NCI-H526 (cell line): ENCODE measurements around the gene SOX6.

Source experiments
- DNase-seq, 2 experiments: peaks; one replicate each; lab custom pipeline; 2025; lab: John Stamatoyannopoulos, UW

The SOX6 gene

GRCh38 chr11:16364254-16364653 lies 7.9 kb upstream of the SOX6 start:
- no peak for DNase-seq

- DNase-seq, result no peak
These were observed 7.4 kb upstream of the SOX6 start for GRCh38 chr11:16363706-16364105.

- no peak for DNase-seq
These were observed 4.9 kb upstream of the SOX6 start for GRCh38 chr11:16361108-16361865.

GRCh38 chr11:16359369-16359768 lies 3.0 kb upstream of the SOX6 start:
- DNase-seq, result no peak

GRCh38 chr11:16358726-16359125 lies 2.4 kb upstream of the SOX6 start:
- no peak for DNase-seq

GRCh38 chr11:16357775-16358174 lies 1.4 kb upstream of the SOX6 start:
- no peak for DNase-seq

GRCh38 chr11:16356761-16357393 lies 531 bp upstream of the SOX6 start:
- no peak for DNase-seq

GRCh38 chr11:16352707-16353106 lies 3.6 kb downstream of the SOX6 start:
- DNase-seq, result no peak

- DNase-seq, result no peak
These were observed 6.2 kb downstream of the SOX6 start for GRCh38 chr11:16350125-16350524.

GRCh38 chr11:16347928-16348685 lies 8.2 kb downstream of the SOX6 start:
- no peak for DNase-seq

GRCh38 chr11:16346975-16347374 lies 9.4 kb downstream of the SOX6 start:
- DNase-seq, result no peak

- DNase-seq, result no peak
These were observed 14.5 kb downstream of the SOX6 start for GRCh38 chr11:16341853-16342252.

GRCh38 chr11:16338393-16338792 lies 18.0 kb downstream of the SOX6 start:
- no peak for DNase-seq

- no peak for DNase-seq
These were observed 18.7 kb downstream of the SOX6 start for GRCh38 chr11:16337421-16338213.

- DNase-seq, result no peak
These were observed 19.6 kb downstream of the SOX6 start for GRCh38 chr11:16336721-16337120.

- DNase-seq, result no peak
These were observed 20.1 kb downstream of the SOX6 start for GRCh38 chr11:16336204-16336603.

- DNase-seq, result peak in 1 of 2 experiments; percentile 36
These were observed 20.9 kb downstream of the SOX6 start for GRCh38 chr11:16335236-16335962.

GRCh38 chr11:16326679-16327297 lies 29.6 kb downstream of the SOX6 start:
- no peak for DNase-seq

GRCh38 chr11:16322190-16322589 lies 34.2 kb downstream of the SOX6 start:
- no peak for DNase-seq

GRCh38 chr11:16321148-16321547 lies 35.2 kb downstream of the SOX6 start:
- no peak for DNase-seq

GRCh38 chr11:16318320-16318719 lies 38.0 kb downstream of the SOX6 start:
- DNase-seq, result no peak
